Measurements from ENCODE around the gene PRICKLE4. TPM values are rescaled to one million over a fixed set of nuclear protein-coding genes. Genes with fewer than 3 reads are reported as not detected.

The PRICKLE4 gene
- total RNA-seq, 1 experiment from 2014 or later, result 1.6 TPM

GRCh38 chr6:41746107-41746506, 34.5 kb upstream of the PRICKLE4 start:
- no peak for DNase-seq (ENCODE audit: low read depth, low spot score)
- ChIA-PET CTCF (no interaction called here), POLR2A (no interaction called here)
- Histone ChIP-seq H3K36me3 (ENCODE audit: control insufficient read depth, insufficient read depth, low read length) (no peaks in the 10 kb centered on the region), H3K27ac (ENCODE audit: low read length) (no peak overlapping the region), H3K9me3 (ENCODE audit: control insufficient read depth, insufficient read depth, low read depth, low read length) (no peaks in the 10 kb centered on the region), H3K4me3 (ENCODE audit: low read depth in 2 of 2, low read length in 2 of 2) (no peak overlapping the region), H3K4me1 (ENCODE audit: control insufficient read depth, insufficient read depth, low read length) (peaks cover 9% of the 10 kb centered on the region), H3K27me3 (ENCODE audit: control insufficient read depth, insufficient read depth, low read length) (no peaks in the 10 kb centered on the region)
- no TSS peak for BruUV-seq (replicated peaks)
- ATAC-seq, result no peak
- TF ChIP-seq SIN3A (IDR thresholded peaks at IDR 0.05; ENCODE audit: borderline replicate concordance, insufficient read depth, low read depth, low read length) (no peak), CTCF (IDR thresholded peaks at IDR 0.05) (no peak), POLR2AphosphoS5 (IDR thresholded peaks at IDR 0.05; ENCODE audit: low read depth, low read length) (no peak), TCF7L2 (IDR thresholded peaks at IDR 0.05; ENCODE audit: low read depth, low read length) (no peak), REST (IDR thresholded peaks at IDR 0.05; ENCODE audit: insufficient read depth in 1 of 2, low read depth in 2 of 2, low read length in 1 of 2) (no peak)
- intact Hi-C loops (cut with micrococcal nuclease; ENCODE audit: unreplicated experiment) (no loop called here), in situ Hi-C loops (cut with HindIII; ENCODE audit: low pct_unique_long_range_greater_than_20kb, low sequenced_read_pairs) (no loop called here)

- intact Hi-C loops (cut with micrococcal nuclease; ENCODE audit: unreplicated experiment), result no loop called here
- 0 out of 2 replicates have a peak, but pooled peaks cover 4% of the 10 kb centered on the region for H3K4me1 ChIP-seq (ENCODE audit: control insufficient read depth, insufficient read depth, low read length)
These were observed 33.1 kb upstream of the PRICKLE4 start, which contains the start of gene PGC for GRCh38 chr6:41747256-41748101. Gene PGC (minus strand): TSS chr6:41747397. CDS start chr6:41747334, 63 bp downstream.

GRCh38 chr6:41748102-41748477, 32.5 kb upstream of the PRICKLE4 start:
- ATAC-seq (no peak), DNase-seq (ENCODE audit: low read depth, low spot score) (no peak)
- 0 out of 2 replicates have a peak, but pooled peaks cover 4% of the 10 kb centered on the region for H3K4me1 ChIP-seq (ENCODE audit: control insufficient read depth, insufficient read depth, low read length)
- intact Hi-C loops (cut with micrococcal nuclease; ENCODE audit: unreplicated experiment) (no loop called here), in situ Hi-C loops (cut with HindIII; ENCODE audit: low pct_unique_long_range_greater_than_20kb, low sequenced_read_pairs) (no loop called here)
- H3K4me3 ChIP-seq (ENCODE audit: low read depth in 2 of 2, low read length in 2 of 2), result no peak overlapping the region
- no peaks in the 10 kb centered on the region for H3K27me3 ChIP-seq (ENCODE audit: control insufficient read depth, insufficient read depth, low read length)
- no peak overlapping the region for H3K27ac ChIP-seq (ENCODE audit: low read length)
- ChIA-PET CTCF (interaction anchor here (0.6 to 1.0 kb wide), 2 partner anchors 40 to 64 kb away, joined by 4 to 5 read pairs; partner anchors contain the start of gene TOMM6), POLR2A (interaction anchor here (0.5 to 0.7 kb wide), 3 partner anchors 13 to 232 kb away, joined by 4 to 5 read pairs (median 4); no protein-coding TSS in a partner anchor)
- TF ChIP-seq TCF7L2 (IDR thresholded peaks at IDR 0.05; ENCODE audit: low read depth, low read length) (no peak), SIN3A (IDR thresholded peaks at IDR 0.05; ENCODE audit: borderline replicate concordance, insufficient read depth, low read depth, low read length) (no peak), POLR2AphosphoS5 (IDR thresholded peaks at IDR 0.05; ENCODE audit: low read depth, low read length) (no peak), CTCF (IDR thresholded peaks at IDR 0.05) (no peak), REST (IDR thresholded peaks at IDR 0.05; ENCODE audit: insufficient read depth in 1 of 2, low read depth in 2 of 2, low read length in 1 of 2) (no peak)
- no peaks in the 10 kb centered on the region for H3K36me3 ChIP-seq (ENCODE audit: control insufficient read depth, insufficient read depth, low read length)
- H3K9me3 ChIP-seq (ENCODE audit: control insufficient read depth, insufficient read depth, low read depth, low read length), result no peaks in the 10 kb centered on the region
- BruUV-seq (replicated peaks), result no TSS peak

More at GRCh38 chr6:41747256-41748101, 33.1 kb upstream of the PRICKLE4 start, which contains the start of gene PGC:
- DNase-seq (ENCODE audit: low read depth, low spot score) (no peak), ATAC-seq (no peak)
- no peaks in the 10 kb centered on the region for H3K9me3 ChIP-seq (ENCODE audit: control insufficient read depth, insufficient read depth, low read depth, low read length)
- POLR2A ChIA-PET, result interaction anchor here (0.5 kb wide), 1 partner anchor 231 kb away, joined by 5 read pairs; no protein-coding TSS in a partner anchor
- in situ Hi-C loops (cut with HindIII; ENCODE audit: low pct_unique_long_range_greater_than_20kb, low sequenced_read_pairs), result no loop called here
- H3K27me3 ChIP-seq (ENCODE audit: control insufficient read depth, insufficient read depth, low read length), result no peaks in the 10 kb centered on the region
- H3K36me3 ChIP-seq (ENCODE audit: control insufficient read depth, insufficient read depth, low read length), result no peaks in the 10 kb centered on the region
- H3K4me3 ChIP-seq (ENCODE audit: low read depth in 2 of 2, low read length in 2 of 2), result no peak within 1 kb of the TSS
- BruUV-seq (replicated peaks), result no TSS peak
- H3K27ac ChIP-seq (ENCODE audit: low read length), result no peak within 1 kb of the TSS
- CTCF ChIA-PET, result no interaction called here
- no peak for TF ChIP-seq POLR2AphosphoS5 (IDR thresholded peaks at IDR 0.05; ENCODE audit: low read depth, low read length)

Measured in Panc1 (cell line).